Astrocyte (in vitro differentiated cells and primary cell): ENCODE data around the gene PLPPR3. TPM values are rescaled to one million over a fixed set of nuclear protein-coding genes. Genes with fewer than 3 reads are reported as not detected.

Experiments used
- DNase-seq: peaks from one replicate; pipeline ENCODE4 v3.0.0-alpha.2; 2010; ENCODE audit warnings: low read depth
- FAIRE-seq: peaks from 2 replicates; lab custom pipeline; 2011; peaks lifted over from hg19 to GRCh38; lab: Jason Lieb, UNC
- H2AFZ ChIP-seq: 2 replicates; pipeline ENCODE4 v1.6.0; 2012; ENCODE audit warnings: low read depth, low read length, inconsistent platforms
- H3K27ac ChIP-seq: 2 replicates; pipeline ENCODE4 v1.5.1; 2011; ENCODE audit warnings: low read depth, low read length, inconsistent platforms
- H3K27me3 ChIP-seq: 2 replicates; pipeline ENCODE4 v1.6.0; 2011; ENCODE audit warnings: low read length, inconsistent platforms; ENCODE audit not compliant: insufficient read depth
- H3K36me3 ChIP-seq: 2 replicates; pipeline ENCODE4 v1.5.1; 2011; ENCODE audit warnings: low read length, inconsistent platforms; ENCODE audit not compliant: insufficient read depth
- H3K4me1 ChIP-seq: 2 replicates; pipeline ENCODE4 v1.5.1; 2011; ENCODE audit warnings: low read length, inconsistent platforms; ENCODE audit not compliant: insufficient read depth
- H3K4me2 ChIP-seq: 2 replicates; pipeline ENCODE4 v1.6.0; 2012; ENCODE audit warnings: low read length, inconsistent platforms
- H3K4me3 ChIP-seq: 2 replicates; pipeline ENCODE4 v1.5.1; 2011; ENCODE audit warnings: low read depth, mild to moderate bottlenecking, low read length, inconsistent platforms; ENCODE audit not compliant: insufficient read depth
- H3K79me2 ChIP-seq: 2 replicates; pipeline ENCODE4 v1.6.0; 2012; ENCODE audit warnings: mild to moderate bottlenecking, low read length, inconsistent platforms; ENCODE audit not compliant: insufficient read depth
- H3K9ac ChIP-seq: 2 replicates; pipeline ENCODE4 v1.6.0; 2012; ENCODE audit warnings: mild to moderate bottlenecking, low read length, inconsistent platforms
- H3K9me3 ChIP-seq: 2 replicates; pipeline ENCODE4 v1.5.1; 2012; ENCODE audit warnings: low read depth, mild to moderate bottlenecking, low read length, inconsistent platforms; ENCODE audit not compliant: insufficient read depth
- H4K20me1 ChIP-seq: 2 replicates; pipeline ENCODE4 v1.6.0; 2012; ENCODE audit warnings: low read length, inconsistent platforms; ENCODE audit not compliant: insufficient read depth
- H3K27ac Mint-ChIP-seq: one replicate; pipeline ENCODE4 v1.8.0; 2021; ENCODE audit warnings: mild to moderate bottlenecking, mixed read lengths; ENCODE audit not compliant: unreplicated experiment
- H3K27me3 Mint-ChIP-seq: one replicate; pipeline ENCODE4 v1.8.0; 2021; ENCODE audit warnings: low read depth, mixed read lengths; ENCODE audit not compliant: unreplicated experiment
- H3K36me3 Mint-ChIP-seq: one replicate; pipeline ENCODE4 v1.8.0; 2021; ENCODE audit warnings: low read depth, mixed read lengths; ENCODE audit not compliant: unreplicated experiment
- H3K4me1 Mint-ChIP-seq: one replicate; pipeline ENCODE4 v1.8.0; 2021; ENCODE audit warnings: low read depth, mixed read lengths; ENCODE audit not compliant: unreplicated experiment
- H3K4me3 Mint-ChIP-seq: one replicate; pipeline ENCODE4 v1.8.0; 2021; ENCODE audit warnings: mild to moderate bottlenecking, moderate library complexity, mixed read lengths; ENCODE audit not compliant: unreplicated experiment
- H3K9me3 Mint-ChIP-seq: one replicate; pipeline ENCODE4 v1.8.0; 2021; ENCODE audit warnings: mild to moderate bottlenecking, mixed read lengths; ENCODE audit not compliant: unreplicated experiment
- EZH2 ChIP-seq: IDR thresholded peaks from 2 replicates; pipeline ENCODE4 v1.6.1; 2012; ENCODE audit warnings: mild to moderate bottlenecking, low read length, inconsistent platforms; ENCODE audit not compliant: insufficient read depth
- total RNA-seq: library from RNA; stranded (reverse); gene quantifications from 2 replicates; pipeline ENCODE4 v1.2.1, GENCODE V29; 2021
- TF ChIP-seq, protein P1 (sequence below): IDR thresholded peaks from 2 replicates; pipeline ENCODE4 v1.5.1; 2011; ENCODE audit warnings: low read depth, mild to moderate bottlenecking, inconsistent platforms, low read length, moderate library complexity; ENCODE audit not compliant: insufficient read depth

The PLPPR3 gene
- total RNA-seq, 1 donor from 2014 or later: 36.5 TPM

GRCh38 chr19:853014-853585 is 31.3 kb upstream of the PLPPR3 start:
- Mint-ChIP-seq H3K9me3 (no peaks in the 10 kb centered on the region), H3K4me3 (no peak overlapping the region), H3K36me3 (no peaks in the 10 kb centered on the region), H3K27me3 (peaks cover 7% of the 10 kb centered on the region), H3K4me1 (no peaks in the 10 kb centered on the region), H3K27ac (no peak overlapping the region)
- no peak overlapping the region for H3K4me2 ChIP-seq
- H3K36me3 ChIP-seq: no peaks in the 10 kb centered on the region
- no peak overlapping the region for H3K4me3 ChIP-seq
- no peak for TF ChIP-seq EZH2
- TF ChIP-seq, protein P1, sequence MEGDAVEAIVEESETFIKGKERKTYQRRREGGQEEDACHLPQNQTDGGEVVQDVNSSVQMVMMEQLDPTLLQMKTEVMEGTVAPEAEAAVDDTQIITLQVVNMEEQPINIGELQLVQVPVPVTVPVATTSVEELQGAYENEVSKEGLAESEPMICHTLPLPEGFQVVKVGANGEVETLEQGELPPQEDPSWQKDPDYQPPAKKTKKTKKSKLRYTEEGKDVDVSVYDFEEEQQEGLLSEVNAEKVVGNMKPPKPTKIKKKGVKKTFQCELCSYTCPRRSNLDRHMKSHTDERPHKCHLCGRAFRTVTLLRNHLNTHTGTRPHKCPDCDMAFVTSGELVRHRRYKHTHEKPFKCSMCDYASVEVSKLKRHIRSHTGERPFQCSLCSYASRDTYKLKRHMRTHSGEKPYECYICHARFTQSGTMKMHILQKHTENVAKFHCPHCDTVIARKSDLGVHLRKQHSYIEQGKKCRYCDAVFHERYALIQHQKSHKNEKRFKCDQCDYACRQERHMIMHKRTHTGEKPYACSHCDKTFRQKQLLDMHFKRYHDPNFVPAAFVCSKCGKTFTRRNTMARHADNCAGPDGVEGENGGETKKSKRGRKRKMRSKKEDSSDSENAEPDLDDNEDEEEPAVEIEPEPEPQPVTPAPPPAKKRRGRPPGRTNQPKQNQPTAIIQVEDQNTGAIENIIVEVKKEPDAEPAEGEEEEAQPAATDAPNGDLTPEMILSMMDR: no peak
- no peaks in the 10 kb centered on the region for H3K4me1 ChIP-seq
- H4K20me1 ChIP-seq: no peaks in the 10 kb centered on the region
- no peaks in the 10 kb centered on the region for H3K27me3 ChIP-seq
- no peaks in the 10 kb centered on the region for H3K79me2 ChIP-seq
- no peaks in the 10 kb centered on the region for H3K9me3 ChIP-seq
- FAIRE-seq (no peak), DNase-seq (no peak)
- no peak overlapping the region for H3K9ac ChIP-seq
- H2AFZ ChIP-seq: no peak overlapping the region
- no peak overlapping the region for H3K27ac ChIP-seq

DNA sequence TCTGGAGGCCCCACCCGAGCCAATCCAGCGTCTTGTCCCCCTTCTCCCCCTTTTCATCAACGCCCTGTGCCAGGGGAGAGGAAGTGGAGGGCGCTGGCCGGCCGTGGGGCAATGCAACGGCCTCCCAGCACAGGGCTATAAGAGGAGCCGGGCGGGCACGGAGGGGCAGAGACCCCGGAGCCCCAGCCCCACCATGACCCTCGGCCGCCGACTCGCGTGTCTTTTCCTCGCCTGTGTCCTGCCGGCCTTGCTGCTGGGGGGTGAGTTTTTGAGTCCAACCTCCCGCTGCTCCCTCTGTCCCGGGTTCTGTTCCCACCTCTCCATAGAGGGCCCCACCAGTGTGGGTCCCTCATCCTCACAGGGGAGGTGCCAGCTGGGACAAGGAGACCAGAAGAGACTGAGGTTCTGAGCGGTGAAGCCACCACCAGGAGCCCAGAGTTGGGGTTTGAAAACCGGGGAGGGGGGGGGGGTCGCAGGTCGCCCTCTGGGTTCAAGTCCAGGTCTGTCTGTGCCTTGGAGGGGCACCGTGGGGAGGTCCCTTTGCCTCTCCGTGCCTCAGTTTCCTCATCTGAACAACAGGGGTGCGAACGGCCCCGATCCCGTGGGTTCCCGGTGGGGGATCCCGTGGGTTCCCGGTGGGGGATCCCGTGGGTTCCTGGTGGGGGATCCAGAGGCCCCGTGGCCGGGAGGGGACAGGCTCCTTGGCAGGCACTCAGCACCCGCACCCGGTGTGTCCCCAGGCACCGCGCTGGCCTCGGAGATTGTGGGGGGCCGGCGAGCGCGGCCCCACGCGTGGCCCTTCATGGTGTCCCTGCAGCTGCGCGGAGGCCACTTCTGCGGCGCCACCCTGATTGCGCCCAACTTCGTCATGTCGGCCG is 30.6 kb upstream of the PLPPR3 start, which contains the start of gene ELANE:
ELANE (plus strand) TSS at position 168 of the 878 bp plus-strand sequence; CDS start at position 194, 26 bp downstream.
- H3K79me2 ChIP-seq: no peaks in the 10 kb centered on the region
- Mint-ChIP-seq H3K36me3 (no peaks in the 10 kb centered on the region), H3K4me3 (no peak within 1 kb of the TSS), H3K9me3 (no peaks in the 10 kb centered on the region), H3K27ac (no peak within 1 kb of the TSS), H3K4me1 (no peaks in the 10 kb centered on the region), H3K27me3 (peaks cover 4% of the 10 kb centered on the region)
- no peak for DNase-seq
- FAIRE-seq: no peak
- no peaks in the 10 kb centered on the region for H3K36me3 ChIP-seq
- H4K20me1 ChIP-seq: no peaks in the 10 kb centered on the region
- no peak within 1 kb of the TSS for H3K9ac ChIP-seq
- H3K27me3 ChIP-seq: peaks cover 3% of the 10 kb centered on the region
- H3K9me3 ChIP-seq: no peaks in the 10 kb centered on the region
- H3K27ac ChIP-seq: no peak within 1 kb of the TSS
- H3K4me1 ChIP-seq: no peaks in the 10 kb centered on the region
- peak; percentile 56 for TF ChIP-seq EZH2
- TF ChIP-seq, protein P1: no peak
- H3K4me3 ChIP-seq: no peak within 1 kb of the TSS
- H3K4me2 ChIP-seq: no peak within 1 kb of the TSS
- no peak within 1 kb of the TSS for H2AFZ ChIP-seq
